Glomerular visceral epithelial cell (primary cell): ENCODE data around the gene HSD11B2.

Source experiments
- DNase-seq: peaks from one replicate; pipeline ENCODE4 v3.0.0-alpha.2; 2016; ENCODE audit errors: extremely low spot score

Gene HSD11B2

GRCh38 chr16:67451704-67452435 lies 20.9 kb downstream of the HSD11B2 start:
- DNase-seq, result no peak

DNA sequence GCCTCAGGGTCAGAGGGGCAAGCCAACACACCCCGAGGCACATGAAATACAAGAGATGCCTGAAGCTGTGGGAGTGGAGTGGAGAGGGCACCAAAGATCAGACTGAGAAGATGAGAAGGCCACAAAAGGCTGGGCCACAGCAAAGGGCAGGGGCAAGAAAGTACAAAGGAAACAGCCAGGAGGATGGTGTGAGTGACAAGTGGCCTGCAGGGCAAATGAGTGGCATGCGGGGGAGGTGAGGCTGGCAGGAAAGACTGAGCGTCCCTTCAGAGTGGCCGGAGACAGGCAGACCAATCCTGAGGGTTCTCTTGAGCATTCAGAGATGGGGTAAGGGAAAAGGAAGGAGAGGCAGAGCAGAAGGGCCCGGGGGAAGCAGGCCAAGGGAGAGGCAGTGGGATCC lies 23.2 kb downstream of the HSD11B2 start:
- no peak for DNase-seq

- no peak for DNase-seq
Observed at GRCh38 chr16:67454852-67455251, 23.9 kb downstream of the HSD11B2 start.

DNA sequence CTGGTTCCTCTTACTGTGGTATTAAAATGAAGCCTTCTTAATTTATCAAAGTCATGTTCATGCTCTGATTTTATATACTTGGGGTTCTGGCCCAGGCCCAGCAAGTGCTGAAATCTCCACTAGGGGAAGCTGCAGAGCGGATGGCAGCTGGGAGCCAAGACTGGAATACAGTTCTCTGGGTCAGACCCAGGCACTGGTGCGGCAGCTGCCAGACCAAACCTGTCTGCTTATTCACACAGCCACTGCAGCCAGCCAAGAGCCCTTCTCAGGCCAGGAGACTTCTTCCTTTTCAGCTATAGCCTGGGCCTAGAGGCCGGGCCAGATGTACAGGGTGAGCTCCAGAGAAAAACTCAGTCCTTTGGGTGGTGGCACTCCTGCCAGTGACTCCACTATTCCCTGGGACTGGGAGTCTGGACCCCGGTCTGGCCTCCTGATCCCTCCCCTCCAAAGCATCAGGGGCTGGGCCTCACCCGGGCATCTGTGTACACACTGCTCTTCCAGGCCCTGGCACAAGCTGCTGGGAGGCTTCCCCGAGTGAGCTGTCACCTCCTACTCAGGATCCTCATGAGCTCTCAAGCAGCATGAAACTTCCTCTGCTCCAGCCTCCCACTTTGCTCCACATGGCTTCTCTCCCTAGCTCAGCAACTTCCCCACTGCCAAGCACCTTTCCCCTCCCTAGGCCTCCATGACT lies 25.6 kb downstream of the HSD11B2 start:
- no peak for DNase-seq

DNA sequence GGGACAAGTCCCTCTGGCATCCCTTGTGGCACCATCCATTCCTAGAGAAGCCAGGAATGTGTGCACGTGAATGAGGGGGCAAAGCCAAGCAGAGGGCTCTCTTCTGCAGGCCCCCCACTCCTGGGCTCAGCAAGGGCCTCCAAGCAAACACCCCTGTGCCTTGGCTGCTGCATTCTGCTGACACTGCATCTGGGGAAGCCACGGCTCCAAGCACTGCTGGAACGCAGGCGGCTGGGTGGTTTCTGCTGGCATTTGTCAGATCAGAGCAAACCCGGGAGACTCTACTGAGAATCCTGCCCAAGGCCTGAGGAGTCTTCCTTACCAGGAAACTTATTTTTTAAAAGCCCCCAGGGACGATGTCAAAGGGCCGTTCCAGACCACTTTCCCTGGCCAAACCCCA lies 26.7 kb downstream of the HSD11B2 start:
- no peak for DNase-seq

DNA sequence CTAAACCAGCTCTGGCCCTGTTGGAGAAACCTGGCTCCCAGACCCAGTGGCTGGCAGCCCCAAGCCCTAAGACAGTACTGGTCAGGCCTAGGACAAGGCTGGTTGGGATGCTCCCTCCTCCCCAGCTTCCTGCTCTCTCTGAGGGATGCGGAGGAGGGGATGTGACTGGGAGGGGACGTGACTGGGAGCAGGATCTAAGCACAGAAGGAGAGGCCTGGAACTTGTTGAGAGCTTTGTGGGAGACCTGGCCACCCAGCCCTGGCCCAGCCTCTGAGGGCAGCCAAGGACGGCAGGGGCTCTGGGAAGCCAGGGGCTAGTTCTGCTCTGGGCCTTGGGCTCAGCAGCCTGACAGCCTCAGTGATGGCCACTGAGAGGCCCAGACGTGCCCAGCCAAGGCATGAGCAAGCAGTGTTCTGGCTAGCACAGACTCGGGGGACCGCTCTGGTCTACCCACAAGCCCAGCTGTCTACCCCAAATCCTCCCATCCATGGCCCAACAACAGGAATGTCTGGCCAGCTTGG lies 27.3 kb downstream of the HSD11B2 start:
- no peak for DNase-seq

DNA sequence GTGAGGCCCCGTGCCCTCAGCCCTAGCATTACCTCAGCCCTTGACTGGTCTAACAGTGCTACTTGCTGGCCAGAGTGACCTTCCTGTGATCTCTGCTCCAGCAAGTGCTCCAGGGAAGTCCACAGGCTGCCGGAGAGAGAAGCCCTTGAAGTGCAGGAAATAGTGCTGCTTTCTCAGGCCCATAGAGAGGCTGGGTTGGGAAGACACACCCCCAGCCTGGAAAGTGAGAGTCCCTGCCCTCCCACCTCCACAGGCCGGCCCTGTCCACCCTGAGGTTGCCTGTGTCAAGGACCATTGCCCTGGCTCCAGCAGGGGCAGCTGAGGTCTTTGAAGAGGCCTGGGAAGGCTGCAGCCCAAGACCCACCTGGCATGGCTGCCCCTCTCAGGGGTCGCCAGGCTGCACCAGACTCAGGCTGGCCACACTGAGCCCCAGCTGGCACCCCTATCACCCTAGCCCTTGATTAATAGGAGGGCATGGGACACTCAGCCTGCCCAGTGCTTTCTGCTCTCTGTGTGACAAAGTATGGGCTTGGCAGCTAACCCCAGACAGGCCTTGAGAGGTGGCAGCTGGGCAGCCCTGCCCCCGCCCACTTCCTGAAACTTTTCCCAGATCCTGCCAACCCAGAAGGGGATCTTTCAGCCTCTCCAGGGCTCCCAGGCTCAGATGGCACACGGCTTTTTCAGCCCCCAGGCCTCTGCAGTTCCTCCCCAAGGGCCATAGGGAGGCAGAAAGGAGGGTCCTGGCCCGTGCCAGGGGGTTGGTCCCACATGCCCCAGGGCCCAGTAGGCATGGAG lies 28.3 kb downstream of the HSD11B2 start:
- DNase-seq, result peak; percentile 19

GRCh38 chr16:67459861-67460150 lies 28.9 kb downstream of the HSD11B2 start:
- DNase-seq, result no peak

- no peak for DNase-seq
Observed at GRCh38 chr16:67460168-67460567, 29.2 kb downstream of the HSD11B2 start.

GRCh38 chr16:67460961-67461360 lies 30.0 kb downstream of the HSD11B2 start:
- no peak for DNase-seq

DNA sequence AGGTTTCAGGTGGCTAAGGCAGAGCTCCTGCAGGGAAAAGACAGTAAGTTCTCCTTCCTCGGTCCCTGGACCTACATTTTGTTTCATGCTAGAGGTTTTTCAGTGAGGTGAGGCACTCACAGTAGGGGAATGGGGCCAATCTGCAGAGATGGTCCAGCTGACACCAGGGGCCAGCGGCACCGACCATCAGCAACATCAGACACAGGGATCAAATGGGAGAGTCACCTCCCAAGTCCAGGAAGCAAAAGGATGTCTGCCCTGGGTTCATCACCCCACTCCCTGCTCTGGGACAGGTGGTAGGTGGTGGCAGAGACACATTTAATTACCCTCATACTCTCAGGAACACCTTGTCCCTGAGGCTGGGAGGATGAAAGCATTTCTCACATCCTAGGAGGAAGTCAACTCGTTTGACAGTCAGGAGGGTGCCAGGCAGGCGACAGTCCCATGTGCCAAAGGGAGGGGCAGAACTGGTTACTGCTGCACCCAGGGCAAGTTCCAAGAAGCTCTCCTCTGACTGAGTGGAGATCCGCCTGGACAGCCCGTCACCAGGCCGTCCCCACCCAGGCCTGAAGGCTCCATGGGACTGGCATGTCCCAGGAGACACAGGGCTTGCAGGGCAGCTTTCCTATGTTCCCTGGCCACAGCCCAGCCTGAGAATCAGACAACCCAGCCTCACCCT lies 30.8 kb downstream of the HSD11B2 start:
- DNase-seq, result no peak

GRCh38 chr16:67462279-67462655 lies 31.3 kb downstream of the HSD11B2 start:
- peak; percentile 32 for DNase-seq

- DNase-seq, result no peak
Observed at GRCh38 chr16:67463059-67463458, 32.1 kb downstream of the HSD11B2 start.

DNA sequence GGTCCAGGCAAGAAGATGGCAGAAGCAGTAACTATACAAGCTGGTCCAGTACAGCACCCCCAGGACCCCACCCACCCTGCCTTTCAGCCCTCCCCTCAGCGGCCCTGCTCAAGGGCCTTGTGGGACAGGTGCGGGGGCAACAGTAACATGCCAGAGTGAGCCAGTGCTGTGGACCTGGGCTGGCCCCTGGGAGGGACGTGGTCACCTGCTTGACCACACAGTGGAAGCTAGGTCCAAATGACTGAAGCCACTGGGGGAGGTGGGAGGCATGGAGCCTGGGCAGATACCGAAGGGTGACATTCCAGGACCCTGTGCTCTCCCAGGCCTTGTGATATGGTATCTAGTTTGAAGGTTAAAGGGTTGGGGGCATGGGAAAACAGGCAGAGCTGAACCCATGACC lies 32.8 kb downstream of the HSD11B2 start:
- DNase-seq, result no peak

- no peak for DNase-seq
Observed at GRCh38 chr16:67464565-67464964, 33.6 kb downstream of the HSD11B2 start.

GRCh38 chr16:67466581-67466980 lies 35.7 kb downstream of the HSD11B2 start:
- DNase-seq, result no peak

DNA sequence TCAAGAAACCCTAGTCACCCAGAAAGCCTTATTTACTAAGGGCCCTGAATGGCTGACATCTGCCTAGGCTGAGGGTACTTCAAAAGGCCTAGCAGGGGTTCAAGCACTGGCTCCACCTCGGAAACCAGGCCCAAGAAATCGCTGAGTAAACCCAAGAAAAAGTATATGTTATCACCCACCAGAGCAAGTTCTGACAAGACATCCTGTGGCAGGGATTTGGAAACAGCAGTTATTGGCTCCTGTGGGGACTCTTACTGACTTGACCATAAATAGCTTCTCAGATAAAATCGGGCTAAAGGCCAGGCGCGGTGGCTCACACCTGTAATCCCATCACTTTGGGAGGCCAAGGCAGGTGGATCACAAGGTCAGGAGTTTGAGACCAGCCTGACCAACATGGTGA lies 37.8 kb downstream of the HSD11B2 start:
- DNase-seq, result no peak

GRCh38 chr16:67470359-67470758 lies 39.4 kb downstream of the HSD11B2 start:
- DNase-seq, result no peak

DNA sequence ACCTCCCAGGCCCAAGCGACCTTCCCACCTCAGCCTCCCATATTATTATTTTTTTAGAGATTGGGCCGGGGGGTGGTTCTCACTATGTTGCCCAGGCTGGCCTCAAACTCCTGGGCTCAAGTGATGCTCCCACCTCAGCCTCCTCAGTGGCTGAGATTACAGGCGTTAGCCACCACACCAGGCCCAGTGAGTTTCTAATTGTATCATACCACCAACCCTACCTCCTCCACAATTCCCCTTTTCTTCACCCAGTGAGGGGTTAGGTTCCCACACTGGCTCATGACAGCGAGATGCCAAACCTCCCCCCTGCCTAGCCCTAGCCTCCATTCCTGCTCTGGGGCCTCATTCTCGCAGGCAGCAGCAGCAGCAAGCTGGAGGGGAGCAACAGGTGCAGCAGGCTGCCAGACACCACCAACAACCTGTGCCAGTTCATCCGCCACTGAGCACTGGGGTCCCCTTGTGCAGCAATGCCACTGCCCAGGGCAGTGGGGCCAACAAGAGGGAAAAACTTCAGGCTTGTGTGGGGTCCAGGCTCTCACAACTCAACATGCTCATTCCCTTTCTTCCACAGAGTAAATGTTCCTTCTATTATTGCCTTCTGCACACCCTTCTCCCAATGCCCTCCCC lies 41.0 kb downstream of the HSD11B2 start:
- DNase-seq, result no peak

GRCh38 chr16:67474551-67475455 lies 43.9 kb downstream of the HSD11B2 start:
- no peak for DNase-seq
